Epithelial cell of esophagus (primary cell): Measurements from ENCODE around the gene NKX2-3.

Source experiments
- DNase-seq: peaks from one replicate; pipeline ENCODE4 v3.0.0; 2010; ENCODE audit warnings: low read depth
- H3K4me3 ChIP-seq: 2 replicates; pipeline ENCODE4 v1.5.1; 2011; ENCODE audit warnings: mild to moderate bottlenecking, low read length, control low read depth
- TF ChIP-seq, protein P1 (sequence below): IDR thresholded peaks from 2 replicates; pipeline ENCODE4 v1.5.1; 2011; ENCODE audit warnings: low read depth, mild to moderate bottlenecking, low read length, control low read depth, inconsistent platforms; ENCODE audit not compliant: insufficient read depth; ENCODE audit errors: missing control alignments

Gene NKX2-3

DNA sequence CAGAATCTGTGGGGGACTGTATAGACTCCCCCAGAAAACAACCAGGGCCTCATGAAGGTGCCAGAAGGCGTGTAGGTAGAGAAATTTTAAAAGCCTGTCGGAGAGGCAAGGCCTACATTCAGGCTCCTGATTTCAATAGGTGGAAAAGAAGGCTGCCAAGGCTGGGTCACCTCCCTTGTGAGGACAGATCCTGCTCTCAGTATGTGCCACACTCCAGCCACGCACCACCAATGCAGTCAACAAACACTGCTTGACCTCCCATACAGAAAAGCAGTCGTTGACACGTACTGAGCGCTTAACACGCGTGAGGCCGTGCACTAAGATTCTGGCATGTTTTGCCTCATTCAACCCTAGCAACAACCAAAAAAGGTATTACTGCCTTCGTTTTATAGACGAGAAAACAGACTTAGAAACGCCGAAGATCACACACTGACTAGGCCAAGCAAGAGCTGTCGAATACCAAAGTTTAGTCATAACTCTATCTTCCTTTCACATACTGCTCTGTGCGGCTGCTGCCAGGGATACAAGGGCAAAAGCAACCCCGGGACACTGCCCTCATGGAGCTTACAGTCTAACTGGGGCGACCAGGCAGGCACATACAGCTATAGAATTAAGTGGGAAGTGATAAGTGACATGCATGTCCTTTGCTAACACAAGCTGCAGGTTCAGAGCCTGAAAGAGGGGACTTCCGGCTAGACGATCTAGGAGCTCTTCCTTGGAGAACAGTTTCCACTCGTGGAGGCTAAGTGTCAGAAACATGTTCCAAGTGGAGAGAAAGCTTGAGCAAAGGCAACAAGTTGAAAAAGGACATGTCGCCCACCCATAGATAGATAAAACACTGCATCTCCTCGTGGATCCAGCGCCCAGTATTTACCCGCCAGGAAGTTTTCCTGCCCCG lies 797 bp upstream of the NKX2-3 start:
- DNase-seq: no peak
- no peak overlapping the region for H3K4me3 ChIP-seq

DNA sequence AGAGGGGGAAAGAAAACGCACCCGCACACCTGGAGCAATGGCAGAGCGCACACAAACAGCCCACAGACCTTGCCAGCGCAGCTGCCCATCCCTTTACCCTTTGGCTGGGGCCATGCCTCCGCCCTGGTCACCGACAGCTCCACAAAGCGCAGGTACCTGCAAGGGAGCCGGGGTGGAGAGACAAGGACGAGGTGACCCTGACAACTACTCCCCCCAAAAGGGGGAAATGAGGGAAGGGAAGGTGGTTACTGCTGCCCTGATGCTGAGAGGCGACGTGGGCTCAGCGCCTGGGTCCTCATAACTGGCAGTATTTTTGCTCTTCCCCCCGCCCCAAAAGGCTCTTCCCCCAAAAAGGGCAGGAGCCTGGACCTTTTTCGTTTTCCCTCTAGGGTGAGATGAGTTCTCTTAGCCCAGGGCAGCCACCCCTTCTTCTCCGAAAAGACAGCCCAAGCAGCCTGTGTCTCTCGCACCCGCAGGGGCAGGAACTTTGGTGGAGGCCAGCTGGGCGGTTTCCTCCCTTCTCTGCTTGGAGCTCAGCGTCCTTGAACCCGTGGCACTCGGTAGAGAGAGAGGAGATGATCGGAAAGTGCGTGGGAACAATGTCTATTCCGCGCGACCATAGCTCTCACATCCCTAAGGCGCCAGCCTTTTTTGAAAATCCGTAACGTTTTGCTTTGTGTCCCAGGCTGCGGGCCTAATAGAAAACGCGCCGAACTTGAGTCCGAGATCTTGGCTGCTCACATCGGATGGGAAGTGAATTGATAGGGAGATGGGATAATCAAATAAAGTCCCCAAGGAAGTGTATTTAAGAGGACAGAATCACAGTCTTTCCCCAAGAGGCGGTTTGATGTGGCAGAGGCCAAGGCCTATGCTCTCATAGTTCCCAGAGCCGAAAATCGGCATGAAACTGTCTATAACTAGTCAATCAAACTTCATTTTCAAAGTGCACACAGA lies 1.0 kb downstream of the NKX2-3 start:
- H3K4me3 ChIP-seq: no peak overlapping the region
- DNase-seq: no peak
- TF ChIP-seq, protein P1, sequence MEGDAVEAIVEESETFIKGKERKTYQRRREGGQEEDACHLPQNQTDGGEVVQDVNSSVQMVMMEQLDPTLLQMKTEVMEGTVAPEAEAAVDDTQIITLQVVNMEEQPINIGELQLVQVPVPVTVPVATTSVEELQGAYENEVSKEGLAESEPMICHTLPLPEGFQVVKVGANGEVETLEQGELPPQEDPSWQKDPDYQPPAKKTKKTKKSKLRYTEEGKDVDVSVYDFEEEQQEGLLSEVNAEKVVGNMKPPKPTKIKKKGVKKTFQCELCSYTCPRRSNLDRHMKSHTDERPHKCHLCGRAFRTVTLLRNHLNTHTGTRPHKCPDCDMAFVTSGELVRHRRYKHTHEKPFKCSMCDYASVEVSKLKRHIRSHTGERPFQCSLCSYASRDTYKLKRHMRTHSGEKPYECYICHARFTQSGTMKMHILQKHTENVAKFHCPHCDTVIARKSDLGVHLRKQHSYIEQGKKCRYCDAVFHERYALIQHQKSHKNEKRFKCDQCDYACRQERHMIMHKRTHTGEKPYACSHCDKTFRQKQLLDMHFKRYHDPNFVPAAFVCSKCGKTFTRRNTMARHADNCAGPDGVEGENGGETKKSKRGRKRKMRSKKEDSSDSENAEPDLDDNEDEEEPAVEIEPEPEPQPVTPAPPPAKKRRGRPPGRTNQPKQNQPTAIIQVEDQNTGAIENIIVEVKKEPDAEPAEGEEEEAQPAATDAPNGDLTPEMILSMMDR: no peak

More for the DNA sequence above, 797 bp upstream of the NKX2-3 start:
- TF ChIP-seq, protein P1: no peak

DNA sequence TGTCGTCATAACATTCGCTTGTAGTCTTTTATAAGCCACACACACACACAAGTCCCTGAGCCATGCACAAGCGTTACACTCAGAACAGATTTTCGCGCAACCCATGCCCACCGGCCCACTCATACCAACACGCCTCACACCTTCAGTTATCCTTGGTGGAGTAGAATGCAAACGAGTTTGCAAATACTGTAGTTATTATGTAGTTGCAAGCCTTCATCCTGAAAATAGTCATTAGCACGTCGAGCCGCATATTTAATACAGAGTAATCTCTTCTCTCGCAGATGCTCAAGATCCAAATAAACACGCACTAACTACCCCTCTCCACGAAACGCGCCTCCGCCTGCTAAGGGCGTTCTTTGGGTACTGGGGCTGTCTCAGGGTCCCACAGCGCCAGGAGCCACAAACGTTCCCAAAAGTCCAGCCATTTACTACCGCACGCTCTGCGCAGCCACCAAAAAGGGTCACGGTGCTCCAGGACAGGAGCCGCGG lies 1.8 kb downstream of the NKX2-3 start:
- no peak overlapping the region for H3K4me3 ChIP-seq
- no peak for DNase-seq
- TF ChIP-seq, protein P1: no peak

DNA sequence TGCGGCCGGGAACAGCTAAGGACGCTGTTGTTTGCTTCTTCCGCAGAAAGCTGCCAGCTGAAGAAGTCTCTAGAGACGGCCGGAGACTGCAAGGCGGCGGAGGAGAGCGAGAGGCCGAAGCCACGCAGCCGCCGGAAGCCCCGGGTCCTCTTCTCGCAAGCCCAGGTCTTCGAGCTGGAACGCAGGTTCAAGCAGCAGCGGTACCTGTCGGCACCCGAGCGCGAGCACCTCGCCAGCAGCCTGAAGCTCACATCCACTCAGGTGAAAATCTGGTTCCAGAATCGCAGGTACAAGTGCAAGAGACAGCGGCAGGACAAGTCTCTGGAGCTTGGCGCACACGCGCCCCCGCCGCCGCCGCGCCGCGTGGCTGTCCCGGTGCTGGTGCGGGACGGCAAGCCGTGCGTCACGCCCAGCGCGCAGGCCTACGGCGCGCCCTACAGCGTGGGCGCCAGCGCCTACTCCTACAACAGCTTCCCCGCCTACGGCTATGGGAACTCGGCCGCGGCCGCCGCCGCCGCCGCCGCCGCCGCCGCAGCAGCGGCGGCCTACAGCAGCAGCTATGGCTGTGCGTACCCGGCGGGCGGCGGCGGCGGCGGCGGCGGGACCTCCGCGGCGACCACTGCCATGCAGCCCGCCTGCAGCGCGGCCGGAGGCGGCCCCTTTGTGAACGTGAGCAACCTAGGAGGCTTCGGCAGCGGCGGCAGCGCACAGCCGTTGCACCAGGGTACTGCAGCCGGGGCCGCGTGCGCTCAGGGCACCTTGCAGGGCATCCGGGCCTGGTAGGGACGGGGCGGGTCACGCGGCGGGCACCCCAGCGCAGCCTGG lies 2.4 kb downstream of the NKX2-3 start:
- H3K4me3 ChIP-seq: no peak overlapping the region
- TF ChIP-seq, protein P1: no peak
- peak; percentile 61 for DNase-seq

DNA sequence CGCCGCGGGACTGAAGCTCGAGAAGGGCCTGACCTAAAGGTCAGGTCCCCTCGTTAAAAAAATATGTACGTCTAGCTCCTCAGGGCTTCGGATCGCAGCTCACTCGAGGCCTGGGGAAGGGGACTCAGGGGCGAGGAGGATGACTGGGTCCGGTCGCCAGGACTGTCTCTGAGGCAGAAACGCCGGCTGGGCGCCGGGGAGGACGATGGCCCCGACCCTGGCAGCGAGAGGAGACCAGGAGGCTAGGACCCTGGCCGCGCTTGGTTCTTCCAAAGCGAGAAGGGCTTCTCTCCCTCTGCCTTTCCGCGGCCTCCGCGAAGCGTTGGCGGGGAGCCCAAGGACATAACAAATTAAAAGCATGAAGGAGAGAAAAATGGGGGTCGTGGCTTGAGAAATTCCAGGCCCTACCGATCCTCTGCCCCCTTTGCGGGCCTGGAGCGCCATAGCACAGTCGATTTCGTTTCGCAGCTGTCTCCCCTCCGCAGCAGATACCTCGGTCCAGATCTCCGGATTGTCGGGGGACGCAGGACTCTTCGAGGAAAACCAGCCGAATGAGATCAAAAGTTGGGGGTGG lies 3.1 kb downstream of the NKX2-3 start:
- H3K4me3 ChIP-seq: no peak overlapping the region
- no peak for DNase-seq
- TF ChIP-seq, protein P1: no peak
